SU-DHL-6 (cell line): ENCODE measurements around the gene SPATA31A5.
"Not testable (repeated sequence)": the region's sequence is repeated elsewhere in the genome, so short reads cannot be mapped to it uniquely, and the experiment has no call there.

ENCODE experiments used
- H2AFZ ChIP-seq: fragments of 200-600 bp; sonication (generic); 2 replicates; pipeline ENCODE4 v1.6.1; 2014; ENCODE audit warnings: low read depth, mild to moderate bottlenecking, moderate library complexity, mixed read lengths, antibody characterized with exemption, low read length; ENCODE audit not compliant: severe bottlenecking
- H3F3A ChIP-seq: fragments of 200-600 bp; shearing (Covaris generic); 2 replicates; pipeline ENCODE4 v1.6.0; 2016; ENCODE audit warnings: antibody characterized with exemption, mild to moderate bottlenecking; ENCODE audit not compliant: insufficient read depth
- H3K27ac ChIP-seq: fragments of 200-600 bp; sonication (generic); 2 replicates; pipeline ENCODE4 v1.5.1; 2016; ENCODE audit warnings: low read depth, mild to moderate bottlenecking, low read length, moderate library complexity, mixed read lengths
- H3K27me3 ChIP-seq: fragments of 200-600 bp; sonication (generic), shearing (Covaris generic); 2 replicates; pipeline ENCODE4 v1.6.0; 2014; ENCODE audit warnings: mild to moderate bottlenecking, low read length
- H3K36me3 ChIP-seq: fragments of 200-600 bp; sonication (generic); 2 replicates; pipeline ENCODE4 v1.6.1; 2014; ENCODE audit warnings: mild to moderate bottlenecking, low read length, mixed read lengths
- H3K4me2 ChIP-seq: fragments of 300-600, 200-600 bp; shearing (Covaris generic), sonication (generic); 2 replicates; pipeline ENCODE4 v1.6.0; 2014; ENCODE audit warnings: low read length, low read depth, mild to moderate bottlenecking; ENCODE audit not compliant: poor library complexity, severe bottlenecking
- H3K4me3 ChIP-seq: fragments of 200-600 bp; sonication (generic); 2 replicates; pipeline ENCODE4 v1.5.1; 2014; ENCODE audit warnings: antibody characterized with exemption, low read length, mild to moderate bottlenecking, mixed read lengths; ENCODE audit not compliant: insufficient read depth, poor library complexity, severe bottlenecking
- H3K79me2 ChIP-seq: fragments of 200-600 bp; sonication (generic); 2 replicates; pipeline ENCODE4 v1.6.1; 2014; ENCODE audit warnings: mild to moderate bottlenecking, low read length, moderate library complexity; ENCODE audit not compliant: insufficient read depth
- H3K9ac ChIP-seq: fragments of 200-600 bp; sonication (generic); 2 replicates; pipeline ENCODE4 v1.7.0; 2014; ENCODE audit warnings: mild to moderate bottlenecking, low read length
- H3K9me2 ChIP-seq: fragments of 200-600 bp; sonication (generic); replicated peaks from 2 replicates; pipeline ENCODE4 v1.6.1; 2014; ENCODE audit warnings: low read length; ENCODE audit not compliant: insufficient read depth
- H3K9me3 ChIP-seq: fragments of 200-600 bp; sonication (generic); 2 replicates; pipeline ENCODE4 v1.6.1; 2014; ENCODE audit warnings: low read length, mixed read lengths; ENCODE audit not compliant: insufficient read depth
- H4K20me1 ChIP-seq: fragments of 200-600 bp; sonication (generic); 2 replicates; pipeline ENCODE4 v1.6.1; 2014; ENCODE audit warnings: low read depth, mild to moderate bottlenecking, antibody characterized with exemption, low read length, moderate library complexity, mixed read lengths

SPATA31A5 gene

DNA sequence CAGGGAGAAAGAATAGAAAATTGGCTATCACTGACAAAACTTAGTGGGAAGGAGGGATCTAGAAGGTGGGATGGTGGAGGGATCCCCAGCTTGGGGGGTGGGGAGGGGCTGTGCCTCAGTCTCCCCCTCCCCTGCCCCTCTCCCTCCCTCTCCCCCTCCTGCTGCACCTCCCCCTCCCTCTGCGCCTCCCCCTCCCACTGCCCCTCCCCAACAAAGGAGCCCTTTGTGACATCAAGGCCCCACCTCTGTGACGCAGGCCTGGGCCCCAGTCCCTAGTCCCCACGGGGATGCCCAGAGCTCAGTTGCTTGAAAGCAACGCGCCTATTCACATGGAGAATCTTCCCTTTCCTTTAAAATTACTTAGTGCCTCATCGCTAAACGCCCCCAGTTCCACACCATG lies at the start of gene SPATA31A5:
SPATA31A5 (plus strand) TSS at position 301 of the 400 bp plus-strand sequence; CDS start at position 330, 29 bp downstream.
- H3K36me3 ChIP-seq, H4K20me1 ChIP-seq, H3K9ac ChIP-seq, H3K9me3 ChIP-seq, H3K4me2 ChIP-seq, H2AFZ ChIP-seq, H3F3A ChIP-seq, H3K79me2 ChIP-seq, H3K4me3 ChIP-seq, H3K27ac ChIP-seq, H3K9me2 ChIP-seq, H3K27me3 ChIP-seq: not testable (repeated sequence)

DNA sequence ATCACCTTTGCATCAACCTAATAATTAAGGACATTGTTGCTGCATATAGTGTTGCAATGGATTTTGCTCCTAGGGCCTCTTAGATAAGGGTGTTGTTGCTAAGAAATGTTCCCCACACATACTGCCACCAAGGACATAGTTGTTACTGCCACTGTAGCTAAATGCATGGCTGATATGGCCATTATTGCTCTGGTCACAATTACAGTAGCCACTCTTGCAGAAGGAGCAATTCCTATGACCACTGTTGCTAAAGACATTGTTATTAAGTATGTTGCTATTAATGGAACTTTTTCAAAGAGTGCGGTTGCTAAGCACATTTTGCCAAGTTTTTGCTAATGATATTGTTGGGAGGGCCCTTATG lies 48.8 kb downstream of the SPATA31A5 start:
- H3K9me3 ChIP-seq, H3K27ac ChIP-seq, H3K79me2 ChIP-seq, H3K4me2 ChIP-seq, H4K20me1 ChIP-seq, H3F3A ChIP-seq, H3K27me3 ChIP-seq, H3K4me3 ChIP-seq, H3K9me2 ChIP-seq, H3K9ac ChIP-seq, H3K36me3 ChIP-seq, H2AFZ ChIP-seq: not testable (repeated sequence)

DNA sequence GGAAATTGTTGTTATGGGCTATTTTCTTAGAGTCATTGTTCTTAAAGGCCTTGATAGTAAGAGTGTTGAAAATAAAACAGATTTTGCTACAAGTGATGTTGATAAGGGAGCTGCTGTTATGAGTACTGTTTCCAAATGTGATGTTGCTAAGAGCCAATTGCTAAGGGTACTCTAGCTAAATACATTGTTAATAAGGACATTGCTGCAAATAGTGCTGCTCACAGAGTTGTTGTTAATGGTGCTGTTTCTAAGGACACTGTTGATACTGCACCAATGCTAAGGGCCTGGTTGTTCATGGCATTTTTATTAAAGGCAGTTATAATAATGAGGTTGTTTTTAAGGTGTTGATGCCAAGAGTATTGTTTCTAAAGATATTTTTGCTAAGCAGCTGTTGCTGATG lies 52.2 kb downstream of the SPATA31A5 start:
- H3K9me3 ChIP-seq, H3F3A ChIP-seq, H3K4me2 ChIP-seq, H2AFZ ChIP-seq, H4K20me1 ChIP-seq, H3K27me3 ChIP-seq, H3K4me3 ChIP-seq, H3K27ac ChIP-seq, H3K36me3 ChIP-seq, H3K79me2 ChIP-seq, H3K9ac ChIP-seq, H3K9me2 ChIP-seq: not testable (repeated sequence)
